GM13976 (cell line): ENCODE results near the gene KCNH2.

Experiments used
- DNase-seq: peaks from one replicate; pipeline ENCODE4 v3.0.0; 2012; ENCODE audit warnings: low spot score
- CTCF ChIP-seq: IDR thresholded peaks from 2 replicates; pipeline ENCODE4 v1.5.1; 2012; ENCODE audit warnings: borderline replicate concordance, mild to moderate bottlenecking; ENCODE audit not compliant: insufficient read depth; ENCODE audit errors: extremely low read depth, missing control alignments, control extremely low read depth
- in situ Hi-C: fragments of 300-500 bp; cut with MboI; formaldehyde crosslinking; loops from one replicate; pipeline ENCODE4 v1.12.0; 2022; ENCODE audit warnings: low sequenced_read_pairs, mixed read lengths, inconsistent platforms; ENCODE audit not compliant: unreplicated experiment

KCNH2 gene

GRCh38 chr7:150939466-150939865, 38.7 kb downstream of the KCNH2 start:
- no peak for DNase-seq
- TF ChIP-seq CTCF, result no peak
- in situ Hi-C loops, result no loop called here

GRCh38 chr7:150939052-150939451, 39.1 kb downstream of the KCNH2 start:
- no peak for DNase-seq
- TF ChIP-seq CTCF, result no peak
- in situ Hi-C loops, result no loop called here

GRCh38 chr7:150938566-150938965, 39.6 kb downstream of the KCNH2 start:
- DNase-seq, result no peak
- in situ Hi-C loops, result no loop called here
- TF ChIP-seq CTCF, result no peak

GRCh38 chr7:150937848-150938561, 40.1 kb downstream of the KCNH2 start:
- no peak for TF ChIP-seq CTCF
- in situ Hi-C loops, result no loop called here
- no peak for DNase-seq

- no peak for DNase-seq
- in situ Hi-C loops, result no loop called here
These were observed 42.1 kb downstream of the KCNH2 start for GRCh38 chr7:150936018-150936417.

GRCh38 chr7:150935149-150935548, 43.0 kb downstream of the KCNH2 start:
- DNase-seq, result no peak
- TF ChIP-seq CTCF, result no peak
- in situ Hi-C loops, result no loop called here

More at GRCh38 chr7:150936018-150936417, 42.1 kb downstream of the KCNH2 start:
- TF ChIP-seq CTCF, result no peak
